ENCODE measurements around the gene ZMPSTE24. TPM values are rescaled to one million over a fixed set of nuclear protein-coding genes. Genes with fewer than 3 reads are reported as not detected.
A peak's percentile ranks its signal among the peaks of the same experiment; 100 is the strongest.
"Not testable (repeated sequence)": the region's sequence is repeated elsewhere in the genome, so short reads cannot be mapped to it uniquely, and the experiment has no call there.

ZMPSTE24 gene
- total and polyA plus RNA-seq, 9 donors = 19.0 to 44.4 (median 29.0) TPM

- H3K27ac ChIP-seq = no peak overlapping the region
- intact Hi-C loops (cut with DNase I) = loop anchor here in 3 of 4 donors (10.0 kb wide), 2 partner anchors 164 to 174 kb away; no protein-coding TSS in a partner anchor
- no peak for DNase-seq
- peaks cover 4% of the 10 kb centered on the region for H3K27me3 ChIP-seq
- no peaks in the 10 kb centered on the region for H3K9me3 ChIP-seq
- WGBS, 3 donors = 84 to 93% (median 88%) methylated on average over 4 of the region's 4 CpGs
- peaks cover 6% of the 10 kb centered on the region for H3K4me1 ChIP-seq (ENCODE audit: insufficient read depth)
- TF ChIP-seq POLR2A (IDR thresholded peaks at IDR 0.05) = no peak
- TF ChIP-seq EP300 (IDR thresholded peaks at IDR 0.05) = no peak
- TF ChIP-seq CTCF (IDR thresholded peaks at IDR 0.05) = no peak
- H3K4me3 ChIP-seq = no peak overlapping the region
- H3K36me3 ChIP-seq = no peaks in the 10 kb centered on the region
Measured at GRCh38 chr1:40318970-40319621, 61.1 kb downstream of the ZMPSTE24 start.

DNA sequence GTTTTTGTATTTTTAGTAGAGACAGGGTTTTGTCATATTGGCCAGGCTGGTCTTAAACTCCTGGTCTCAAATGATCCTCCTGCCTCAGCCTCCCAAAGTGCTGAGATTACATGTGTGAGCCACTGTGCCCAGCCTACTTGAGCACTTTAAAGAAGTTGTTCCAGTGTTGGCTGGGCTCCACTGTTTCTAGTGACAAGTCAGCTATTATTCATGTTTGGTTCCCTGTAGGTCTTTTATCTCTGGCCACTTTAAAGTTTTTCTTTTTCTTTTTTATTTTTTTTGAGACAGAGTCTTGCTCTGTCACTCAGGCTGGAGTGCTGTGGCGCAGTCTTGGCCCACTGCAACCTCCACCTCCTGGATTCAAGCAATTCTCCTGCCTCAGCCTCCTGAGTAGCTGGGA is 73.4 kb downstream of the ZMPSTE24 start:
- H3K27ac ChIP-seq; H3K4me3 ChIP-seq; H3K27me3 ChIP-seq; H3K4me1 ChIP-seq (ENCODE audit: insufficient read depth); H3K36me3 ChIP-seq; DNase-seq; H3K9me3 ChIP-seq: not testable (repeated sequence)
- 43 to 93% (median 81%) methylated on average over 1 of the region's 1 CpG for WGBS, 3 donors
- intact Hi-C loops (cut with DNase I) = loop anchor here in 1 of 4 donors (10.0 kb wide), 1 partner anchor 187 kb away; no protein-coding TSS in a partner anchor

- intact Hi-C loops (cut with DNase I) = loop anchor here in 1 of 4 donors (10.0 kb wide), 1 partner anchor 188 kb away; no protein-coding TSS in a partner anchor
- no peaks in the 10 kb centered on the region for H3K9me3 ChIP-seq
- H3K4me3 ChIP-seq = no peak overlapping the region
- 71 to 93% (median 76%) methylated on average over 1 of the region's 1 CpG for WGBS, 3 donors
- TF ChIP-seq EP300 (IDR thresholded peaks at IDR 0.05) (no peak), CTCF (IDR thresholded peaks at IDR 0.05) (no peak)
- no peaks in the 10 kb centered on the region for H3K36me3 ChIP-seq
- H3K27ac ChIP-seq = no peak overlapping the region
- H3K27me3 ChIP-seq = no peaks in the 10 kb centered on the region
- no peaks in the 10 kb centered on the region for H3K4me1 ChIP-seq (ENCODE audit: insufficient read depth)
- no peak for DNase-seq
Measured at GRCh38 chr1:40332695-40333094, 74.7 kb downstream of the ZMPSTE24 start.

GRCh38 chr1:40337443-40337842 is 79.4 kb downstream of the ZMPSTE24 start:
- H3K4me3 ChIP-seq = no peak overlapping the region
- intact Hi-C loops (cut with DNase I) = loop anchor here in 1 of 4 donors (10.0 kb wide), 1 partner anchor 193 kb away; no protein-coding TSS in a partner anchor
- H3K27ac ChIP-seq = no peak overlapping the region
- H3K36me3 ChIP-seq = no peaks in the 10 kb centered on the region
- TF ChIP-seq CTCF (IDR thresholded peaks at IDR 0.05) (no peak), POLR2A (IDR thresholded peaks at IDR 0.05) (no peak), EP300 (IDR thresholded peaks at IDR 0.05) (no peak)
- 60 to 75% (median 72%) methylated on average over 8 of the region's 8 CpGs for WGBS, 3 donors
- H3K27me3 ChIP-seq = no peaks in the 10 kb centered on the region
- H3K9me3 ChIP-seq = no peaks in the 10 kb centered on the region
- no peaks in the 10 kb centered on the region for H3K4me1 ChIP-seq (ENCODE audit: insufficient read depth)
- DNase-seq = no peak

GRCh38 chr1:40338745-40339419 is 80.8 kb downstream of the ZMPSTE24 start:
- Histone ChIP-seq H3K4me3 (no peak overlapping the region), H3K27ac (no peak overlapping the region), H3K36me3 (no peaks in the 10 kb centered on the region), H3K9me3 (no peaks in the 10 kb centered on the region), H3K27me3 (no peaks in the 10 kb centered on the region), H3K4me1 (ENCODE audit: insufficient read depth) (no peaks in the 10 kb centered on the region)
- DNase-seq = peak; percentile 44 to 82 (median 71)
- intact Hi-C loops (cut with DNase I) = loop anchor here in 1 of 4 donors (2.0 to 10.0 kb wide), 2 partner anchors 64 to 194 kb away; no protein-coding TSS in a partner anchor
- WGBS, 3 donors = 31 to 35% (median 35%) methylated on average over 21 of the region's 21 CpGs
- TF ChIP-seq CTCF (IDR thresholded peaks at IDR 0.05) = peak; percentile 78 to 97 (median 78)
- TF ChIP-seq EP300 (IDR thresholded peaks at IDR 0.05) = no peak

Data from ovary (tissue), 9 donors.